ENCODE results near the gene SORCS2. TPM values are rescaled to one million over a fixed set of nuclear protein-coding genes. Genes with fewer than 3 reads are reported as not detected.

SORCS2 gene
- total and polyA plus RNA-seq, 12 donors: 0.67 to 15.5 (median 1.3) TPM

DNA sequence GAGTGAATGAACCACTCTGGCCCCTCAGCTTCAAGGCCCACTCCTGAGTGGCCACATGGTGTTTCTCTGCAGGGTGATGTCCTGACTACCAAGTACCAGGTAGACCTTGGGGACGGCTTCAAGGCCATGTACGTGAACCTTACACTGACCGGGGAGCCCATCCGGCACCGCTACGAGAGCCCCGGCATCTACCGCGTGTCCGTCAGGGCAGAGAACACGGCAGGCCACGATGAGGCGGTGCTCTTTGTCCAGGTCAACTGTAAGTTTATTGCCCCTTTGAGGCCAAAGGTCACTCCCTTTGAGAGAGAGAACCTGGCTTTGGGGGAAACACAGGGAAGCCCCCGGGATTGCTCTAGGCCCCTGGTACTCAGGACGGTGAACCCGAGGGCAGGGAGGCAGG, 531.3 kb downstream of the SORCS2 start:
- Histone ChIP-seq H3K4me1 (replicated peaks in 1 of 2) (no peaks in the 10 kb centered on the region), H3K36me3 (replicated peaks in 1 of 2) (no peaks in the 10 kb centered on the region), H3K9me3 (replicated peaks in 1 of 3) (no peaks in the 10 kb centered on the region), H3K4me3 (no peak overlapping the region), H3K27ac (no peak overlapping the region), H3K27me3 (peaks cover 10% of the 10 kb centered on the region)
- 91 to 100% (median 95%) methylated on average over 3 to 16 of the region's 16 CpGs for WGBS, 4 donors
- no peak for DNase-seq
- intact Hi-C loops (cut with DNase I): loop anchor here in 1 of 2 donors (5.0 to 10.0 kb wide), 2 partner anchors 389 to 531 kb away; partner anchors contain the start of gene SORCS2
- TF ChIP-seq, protein P1, sequence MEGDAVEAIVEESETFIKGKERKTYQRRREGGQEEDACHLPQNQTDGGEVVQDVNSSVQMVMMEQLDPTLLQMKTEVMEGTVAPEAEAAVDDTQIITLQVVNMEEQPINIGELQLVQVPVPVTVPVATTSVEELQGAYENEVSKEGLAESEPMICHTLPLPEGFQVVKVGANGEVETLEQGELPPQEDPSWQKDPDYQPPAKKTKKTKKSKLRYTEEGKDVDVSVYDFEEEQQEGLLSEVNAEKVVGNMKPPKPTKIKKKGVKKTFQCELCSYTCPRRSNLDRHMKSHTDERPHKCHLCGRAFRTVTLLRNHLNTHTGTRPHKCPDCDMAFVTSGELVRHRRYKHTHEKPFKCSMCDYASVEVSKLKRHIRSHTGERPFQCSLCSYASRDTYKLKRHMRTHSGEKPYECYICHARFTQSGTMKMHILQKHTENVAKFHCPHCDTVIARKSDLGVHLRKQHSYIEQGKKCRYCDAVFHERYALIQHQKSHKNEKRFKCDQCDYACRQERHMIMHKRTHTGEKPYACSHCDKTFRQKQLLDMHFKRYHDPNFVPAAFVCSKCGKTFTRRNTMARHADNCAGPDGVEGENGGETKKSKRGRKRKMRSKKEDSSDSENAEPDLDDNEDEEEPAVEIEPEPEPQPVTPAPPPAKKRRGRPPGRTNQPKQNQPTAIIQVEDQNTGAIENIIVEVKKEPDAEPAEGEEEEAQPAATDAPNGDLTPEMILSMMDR (IDR thresholded peaks at IDR 0.05): no peak

DNA sequence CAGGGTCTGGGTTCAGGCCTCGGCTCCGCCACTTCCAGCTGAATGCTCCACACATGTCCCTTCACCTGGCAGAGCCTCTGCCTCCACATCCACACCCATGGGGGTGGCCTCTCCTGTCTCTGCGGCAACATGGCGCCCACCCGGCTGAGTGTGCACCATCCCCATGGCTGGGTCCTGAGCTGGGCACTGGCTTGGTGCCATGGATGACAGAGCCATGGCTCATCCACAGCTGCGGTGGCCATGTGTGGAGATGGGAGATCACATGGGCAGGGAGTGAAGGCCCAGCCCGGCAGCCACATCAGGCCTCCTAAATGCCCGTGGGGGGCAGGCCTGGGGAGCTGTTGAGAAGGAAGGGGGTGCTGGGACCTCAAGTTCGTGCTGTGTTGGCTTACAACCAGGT, 533.6 kb downstream of the SORCS2 start:
- 79 to 100% (median 85%) methylated on average over 3 to 9 of the region's 9 CpGs for WGBS, 4 donors

DNA sequence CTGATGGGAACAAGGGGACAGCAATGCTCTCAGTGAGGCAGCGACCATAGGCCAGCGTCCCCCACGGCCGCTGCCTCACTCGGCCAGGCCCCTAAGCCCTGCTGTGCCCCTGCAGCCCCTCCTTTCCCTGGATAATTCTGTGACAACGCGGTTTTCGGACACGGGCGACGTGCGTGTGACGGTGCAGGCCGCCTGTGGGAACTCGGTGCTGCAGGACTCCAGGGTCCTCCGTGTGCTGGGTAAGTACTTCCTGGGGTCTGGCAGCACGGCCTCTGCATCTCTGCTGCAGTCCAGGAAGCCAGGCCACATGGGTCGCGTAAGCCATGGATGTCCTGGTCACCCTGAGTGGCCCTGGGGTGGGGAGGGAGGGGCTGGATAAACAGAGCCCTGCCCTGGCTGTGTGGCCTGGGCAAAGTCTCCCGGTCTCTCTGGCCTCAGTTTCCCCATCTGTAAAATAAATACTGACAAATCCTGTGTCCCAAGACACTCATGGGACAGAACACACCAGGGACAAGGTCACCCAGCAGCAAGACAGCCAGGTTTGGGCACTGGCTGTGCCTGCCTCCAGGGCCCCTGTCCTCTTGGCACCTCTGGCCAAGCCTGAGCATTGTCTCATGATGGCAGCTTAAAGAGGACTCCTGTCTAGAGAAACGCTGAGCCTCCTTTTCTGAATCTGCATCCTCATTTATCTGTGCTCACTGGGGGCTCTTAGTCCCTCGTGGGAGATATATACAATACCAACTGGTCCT, 534.5 kb downstream of the SORCS2 start:
- Histone ChIP-seq H3K27me3 (no peaks in the 10 kb centered on the region), H3K4me1 (replicated peaks in 1 of 2) (no peaks in the 10 kb centered on the region), H3K36me3 (replicated peaks in 1 of 2) (no peaks in the 10 kb centered on the region), H3K27ac (no peak overlapping the region), H3K4me3 (no peak overlapping the region), H3K9me3 (replicated peaks in 1 of 3) (no peaks in the 10 kb centered on the region)
- WGBS, 4 donors: 84 to 89% (median 86%) methylated on average over 7 to 22 of the region's 22 CpGs
- DNase-seq: no peak
- no peak for TF ChIP-seq POLR2A (IDR thresholded peaks at IDR 0.05)
- TF ChIP-seq, protein P1 (IDR thresholded peaks at IDR 0.05): no peak
- intact Hi-C loops (cut with DNase I): loop anchor here in 1 of 2 donors (10.0 kb wide), 1 partner anchor 392 kb away; no protein-coding TSS in a partner anchor

More for the DNA sequence above, 533.6 kb downstream of the SORCS2 start:
- no peaks in the 10 kb centered on the region for H3K4me1 ChIP-seq (replicated peaks in 1 of 2)
- no peaks in the 10 kb centered on the region for H3K36me3 ChIP-seq (replicated peaks in 1 of 2)
- H3K9me3 ChIP-seq (replicated peaks in 1 of 3): no peaks in the 10 kb centered on the region
- peak in 1 of 7 donors; percentile 31 for DNase-seq
- H3K4me3 ChIP-seq: no peak overlapping the region
- no peaks in the 10 kb centered on the region for H3K27me3 ChIP-seq
- no peak overlapping the region for H3K27ac ChIP-seq
- intact Hi-C loops (cut with DNase I): loop anchor here in 1 of 2 donors (10.0 kb wide), 1 partner anchor 391 kb away; no protein-coding TSS in a partner anchor
- TF ChIP-seq POLR2A (IDR thresholded peaks at IDR 0.05): no peak
- TF ChIP-seq, protein P1 (IDR thresholded peaks at IDR 0.05): no peak

DNA sequence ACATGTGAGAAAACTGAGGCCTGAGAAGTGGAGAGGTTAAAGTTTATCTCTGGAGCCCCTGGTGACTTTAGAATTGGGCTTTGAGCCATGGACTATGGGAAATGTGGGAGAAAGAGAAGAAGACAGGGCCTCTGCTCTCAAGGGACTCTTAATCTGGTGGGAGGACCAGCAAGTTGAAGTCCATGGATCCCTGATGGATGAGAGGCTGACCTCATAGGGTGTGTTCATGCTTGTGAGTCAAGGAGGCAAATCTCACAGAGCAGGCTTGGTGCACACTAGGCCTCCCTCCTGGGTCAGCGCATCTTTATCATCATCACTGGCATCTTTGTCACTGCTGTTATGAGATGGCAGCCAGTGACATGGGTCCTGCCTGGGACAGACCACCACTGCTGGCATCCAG, 535.4 kb downstream of the SORCS2 start:
- no peak overlapping the region for H3K4me3 ChIP-seq
- no peaks in the 10 kb centered on the region for H3K4me1 ChIP-seq (replicated peaks in 1 of 2)
- no peaks in the 10 kb centered on the region for H3K9me3 ChIP-seq (replicated peaks in 1 of 3)
- intact Hi-C loops (cut with DNase I): loop anchor here in 1 of 2 donors (10.0 kb wide), 1 partner anchor 393 kb away; no protein-coding TSS in a partner anchor
- no peaks in the 10 kb centered on the region for H3K27me3 ChIP-seq
- H3K36me3 ChIP-seq (replicated peaks in 1 of 2): no peaks in the 10 kb centered on the region
- no peak for DNase-seq
- no peak overlapping the region for H3K27ac ChIP-seq
- 94 to 100% (median 100%) methylated on average over 1 of the region's 1 CpG; no CpG with 5 or more reads in 1 of the 4 donors for WGBS, 4 donors
- TF ChIP-seq POLR2A (IDR thresholded peaks at IDR 0.05): no peak
- TF ChIP-seq, protein P1 (IDR thresholded peaks at IDR 0.05): no peak
